RKO (cell line): ENCODE measurements around the gene POLR2H.
A peak's percentile ranks its signal among the peaks of the same experiment; 100 is the strongest.

Experiments used
- DNase-seq: peaks from one replicate; pipeline ENCODE4 v3.0.0-alpha.2; 2016; ENCODE audit warnings: low spot score

The POLR2H gene

GRCh38 chr3:184371570-184372018 is 10.1 kb downstream of the POLR2H start:
- peak; percentile 90 for DNase-seq

- no peak for DNase-seq
Observed at GRCh38 chr3:184372296-184372821, 10.8 kb downstream of the POLR2H start.

GRCh38 chr3:184372911-184373310 is 11.4 kb downstream of the POLR2H start:
- no peak for DNase-seq

- no peak for DNase-seq
Observed at GRCh38 chr3:184373422-184373821, 11.9 kb downstream of the POLR2H start.

GRCh38 chr3:184375747-184376461 is 14.4 kb downstream of the POLR2H start:
- no peak for DNase-seq

- no peak for DNase-seq
Observed at GRCh38 chr3:184377374-184377773, 15.9 kb downstream of the POLR2H start.

GRCh38 chr3:184377882-184378445 is 16.5 kb downstream of the POLR2H start, which contains the start of gene THPO:
TSS of gene THPO (minus strand) at chr3:184378207. CDS start at chr3:184376259, 1,948 bp downstream.
- no peak for DNase-seq

GRCh38 chr3:184378651-184379357 is 17.3 kb downstream of the POLR2H start:
- DNase-seq: no peak

GRCh38 chr3:184379358-184380184 is 18.1 kb downstream of the POLR2H start, which contains the start of gene CHRD:
TSS of gene CHRD (plus strand) at chr3:184380054. CDS start at chr3:184380319, 265 bp downstream.
- DNase-seq: no peak

- DNase-seq: peak; percentile 31
Observed at GRCh38 chr3:184380185-184380626, 18.7 kb downstream of the POLR2H start.

GRCh38 chr3:184380627-184381260 is 19.2 kb downstream of the POLR2H start:
- no peak for DNase-seq

GRCh38 chr3:184381261-184382224 is 20.0 kb downstream of the POLR2H start:
- DNase-seq: no peak

- no peak for DNase-seq
Observed at GRCh38 chr3:184382326-184383032, 21.0 kb downstream of the POLR2H start.

GRCh38 chr3:184383033-184383740 is 21.7 kb downstream of the POLR2H start:
- no peak for DNase-seq

GRCh38 chr3:184384342-184384741 is 22.8 kb downstream of the POLR2H start:
- no peak for DNase-seq

- no peak for DNase-seq
Observed at GRCh38 chr3:184384856-184385422, 23.4 kb downstream of the POLR2H start.

- DNase-seq: no peak
Observed at GRCh38 chr3:184386047-184386806, 24.7 kb downstream of the POLR2H start.
